Dermis lymphatic vessel endothelial cell (primary cell): ENCODE results near the gene TTK. TPM values are rescaled to one million over a fixed set of nuclear protein-coding genes. Genes with fewer than 3 reads are reported as not detected.

Source experiments
- total RNA-seq: library from RNA; depleted of rRNA; stranded (reverse); fragments of >200 nt; gene quantifications from 2 replicates; pipeline ENCODE4 v1.2.1, GENCODE V29; 2014

The TTK gene
- 2.7 and 3.4 TPM in 2 replicates for total RNA-seq

GRCh38 chr6:80004173-80005072 lies at the start of gene TTK:
Gene TTK, plus strand, starts transcription at chr6:80004649. Its CDS starts 1,195 bp downstream, at chr6:80005844.

Other genes starting within 250 kb of the TTK start
- 0.11 and 0.60 TPM in 2 replicates for gene ELOVL4, start 57.1 kb upstream of the TTK start, total RNA-seq
- gene BCKDHB, start 102.0 kb downstream of the TTK start, total RNA-seq = 9.0 and 12.5 TPM in 2 replicates